Inferior parietal cortex (tissue), 1 donor: Measurements from ENCODE around the gene LMBRD2.
"Not testable (repeated sequence)": the region's sequence is repeated elsewhere in the genome, so short reads cannot be mapped to it uniquely, and the experiment has no call there.

Source experiments
- DNase-seq: peaks from one replicate; pipeline ENCODE4 v3.0.0-alpha.2; 2016; ENCODE audit errors: extremely low spot score

The LMBRD2 gene

GRCh38 chr5:36151434-36152323, at the start of gene LMBRD2, which contains the start of gene SKP2:
Gene LMBRD2, minus strand, starts transcription at chr5:36151887. Its CDS starts 8,538 bp downstream, at chr5:36143349.
Gene SKP2, plus strand, starts transcription at chr5:36152111. Its CDS starts 152 bp downstream, at chr5:36152263.
- peak; percentile 99 for DNase-seq

- DNase-seq: no peak
These were observed 48.8 kb upstream of the LMBRD2 start for GRCh38 chr5:36200513-36200912.

- no peak for DNase-seq
These were observed 47.9 kb upstream of the LMBRD2 start for GRCh38 chr5:36199620-36200019.

- DNase-seq: not testable (repeated sequence)
These were observed 47.1 kb upstream of the LMBRD2 start for GRCh38 chr5:36198783-36199182.

- no peak for DNase-seq
These were observed 46.6 kb upstream of the LMBRD2 start for GRCh38 chr5:36198281-36198680.

GRCh38 chr5:36193746-36194145, 42.1 kb upstream of the LMBRD2 start:
- no peak for DNase-seq

- DNase-seq: not testable (repeated sequence)
These were observed 32.7 kb upstream of the LMBRD2 start for GRCh38 chr5:36184408-36184807.

GRCh38 chr5:36181774-36182173, 30.1 kb upstream of the LMBRD2 start:
- DNase-seq: peak; percentile 56

GRCh38 chr5:36180556-36181350, 29.1 kb upstream of the LMBRD2 start:
- no peak for DNase-seq

GRCh38 chr5:36179950-36180349, 28.3 kb upstream of the LMBRD2 start:
- DNase-seq: peak; percentile 53

- no peak for DNase-seq
These were observed 26.8 kb upstream of the LMBRD2 start for GRCh38 chr5:36178524-36178890.

GRCh38 chr5:36177715-36178523, 26.2 kb upstream of the LMBRD2 start:
- DNase-seq: no peak

- DNase-seq: no peak
These were observed 25.5 kb upstream of the LMBRD2 start for GRCh38 chr5:36177154-36177553.

- DNase-seq: peak; percentile 73
These were observed 23.4 kb upstream of the LMBRD2 start for GRCh38 chr5:36175043-36175442.

- DNase-seq: no peak
These were observed 22.4 kb upstream of the LMBRD2 start for GRCh38 chr5:36174119-36174518.

GRCh38 chr5:36173426-36173825, 21.7 kb upstream of the LMBRD2 start:
- no peak for DNase-seq

- DNase-seq: no peak
These were observed 20.9 kb upstream of the LMBRD2 start for GRCh38 chr5:36172599-36172998.

GRCh38 chr5:36170832-36171424, 19.2 kb upstream of the LMBRD2 start:
- DNase-seq: no peak

GRCh38 chr5:36168737-36169136, 17.1 kb upstream of the LMBRD2 start:
- no peak for DNase-seq

GRCh38 chr5:36164461-36164860, 12.8 kb upstream of the LMBRD2 start:
- no peak for DNase-seq

- DNase-seq: no peak
These were observed 11.3 kb upstream of the LMBRD2 start for GRCh38 chr5:36162810-36163486.
